Epithelial cell of proximal tubule (primary cell): ENCODE results near the gene FOXA3. TPM values are rescaled to one million over a fixed set of nuclear protein-coding genes. Genes with fewer than 3 reads are reported as not detected.

Source experiments
- DNase-seq: peaks from one replicate; pipeline ENCODE4 v3.0.0-alpha.2; 2011; ENCODE audit warnings: low read depth
- H3K4me3 ChIP-seq: 2 replicates; pipeline ENCODE4 v1.5.1; 2011; ENCODE audit warnings: low read depth, mild to moderate bottlenecking, low read length
- CTCF ChIP-seq: conservative IDR thresholded peaks from 2 replicates; pipeline ENCODE4 v1.5.1; 2012; ENCODE audit warnings: low read depth, mild to moderate bottlenecking, low read length
- total RNA-seq: library from RNA; depleted of rRNA; stranded (reverse); fragments of >200 nt; gene quantifications from 2 replicates; pipeline ENCODE4 v1.2.3, GENCODE V29; 2015

The FOXA3 gene
- total RNA-seq: 1.1 and 2.8 TPM in 2 replicates

- H3K4me3 ChIP-seq: peak within 1 kb of the TSS; percentile 70
- peak; percentile 65 for TF ChIP-seq CTCF
- no peak for DNase-seq
Observed at GRCh38 chr19:45863840-45864628, at the start of gene FOXA3. Gene FOXA3 (plus strand): TSS chr19:45864326. CDS start chr19:45864457, 131 bp downstream.

- no peak within 1 kb of the TSS for H3K4me3 ChIP-seq
- DNase-seq: no peak
- TF ChIP-seq CTCF: no peak
Observed at GRCh38 chr19:45814851-45815480, 49.2 kb upstream of the FOXA3 start, which contains the start of gene RSPH6A. Gene RSPH6A (minus strand): TSS chr19:45815308. CDS start chr19:45815176, 132 bp downstream.

GRCh38 chr19:45815481-45816216, 48.5 kb upstream of the FOXA3 start:
- no peak for TF ChIP-seq CTCF
- H3K4me3 ChIP-seq: no peak overlapping the region
- DNase-seq: no peak

GRCh38 chr19:45816236-45817009, 47.7 kb upstream of the FOXA3 start:
- no peak overlapping the region for H3K4me3 ChIP-seq
- TF ChIP-seq CTCF: no peak
- DNase-seq: no peak

- DNase-seq: no peak
- peak; percentile 97 for TF ChIP-seq CTCF
Observed at GRCh38 chr19:45817010-45817724, 47.0 kb upstream of the FOXA3 start.

More at GRCh38 chr19:45817010-45817724, 47.0 kb upstream of the FOXA3 start:
- H3K4me3 ChIP-seq: no peak overlapping the region
